Transverse colon (tissue), 4 donors: ENCODE results near the gene CNTN1.

Source experiments
- POLR2A ChIP-seq: fragments of 450-650 bp; IDR thresholded peaks from one replicate; pipeline ENCODE4 v1.6.1; 2016; ENCODE audit warnings: antibody characterized with exemption, mild to moderate bottlenecking, moderate library complexity
- POLR2AphosphoS5 ChIP-seq, 3 donors: sonication (generic); formaldehyde crosslinking; IDR thresholded peaks; one replicate each; pipeline ENCODE4 v1.6.1; 2016; ENCODE audit warnings: antibody characterized with exemption in 3 of 3
- TF ChIP-seq, protein P1 (sequence below), 5 experiments: fragments of 200-600 bp in 3 of 5; fragments of 450-650 bp in 2 of 5; sonication (generic) in 3 of 5; IDR thresholded peaks; 1 replicate in 2 of 5; 2 replicates in 3 of 5; pipeline ENCODE4 v1.5.1; 2016 to 2017; ENCODE audit warnings: antibody characterized with exemption in 5 of 5, inconsistent platforms in 3 of 5, mild to moderate bottlenecking in 2 of 5, moderate library complexity in 1 of 5

GRCh38 chr12:40643506-40643905, 48.7 kb upstream of the CNTN1 start:
- TF ChIP-seq POLR2A (no peak), POLR2AphosphoS5 (IDR thresholded peaks at IDR 0.05) (no peak)
- TF ChIP-seq, protein P1, sequence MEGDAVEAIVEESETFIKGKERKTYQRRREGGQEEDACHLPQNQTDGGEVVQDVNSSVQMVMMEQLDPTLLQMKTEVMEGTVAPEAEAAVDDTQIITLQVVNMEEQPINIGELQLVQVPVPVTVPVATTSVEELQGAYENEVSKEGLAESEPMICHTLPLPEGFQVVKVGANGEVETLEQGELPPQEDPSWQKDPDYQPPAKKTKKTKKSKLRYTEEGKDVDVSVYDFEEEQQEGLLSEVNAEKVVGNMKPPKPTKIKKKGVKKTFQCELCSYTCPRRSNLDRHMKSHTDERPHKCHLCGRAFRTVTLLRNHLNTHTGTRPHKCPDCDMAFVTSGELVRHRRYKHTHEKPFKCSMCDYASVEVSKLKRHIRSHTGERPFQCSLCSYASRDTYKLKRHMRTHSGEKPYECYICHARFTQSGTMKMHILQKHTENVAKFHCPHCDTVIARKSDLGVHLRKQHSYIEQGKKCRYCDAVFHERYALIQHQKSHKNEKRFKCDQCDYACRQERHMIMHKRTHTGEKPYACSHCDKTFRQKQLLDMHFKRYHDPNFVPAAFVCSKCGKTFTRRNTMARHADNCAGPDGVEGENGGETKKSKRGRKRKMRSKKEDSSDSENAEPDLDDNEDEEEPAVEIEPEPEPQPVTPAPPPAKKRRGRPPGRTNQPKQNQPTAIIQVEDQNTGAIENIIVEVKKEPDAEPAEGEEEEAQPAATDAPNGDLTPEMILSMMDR (IDR thresholded peaks at IDR 0.05): no peak
